A204.1 (cell line): ENCODE results near the gene FBXO48.
"Not testable (repeated sequence)": the region's sequence is repeated elsewhere in the genome, so short reads cannot be mapped to it uniquely, and the experiment has no call there.

Experiments
- FAIRE-seq: peaks from 2 replicates; lab custom pipeline; 2012; peaks lifted over from hg19 to GRCh38; lab: Jason Lieb, UNC

FBXO48 gene

GRCh38 chr2:68467077-68467960, at the start of gene FBXO48, which contains the start of gene APLF:
Gene FBXO48 (minus strand): TSS chr2:68467294. CDS start chr2:68465145, 2,149 bp downstream.
Gene APLF (plus strand): TSS chr2:68467585. CDS start chr2:68467732, 147 bp downstream.
- peak; percentile 98 for FAIRE-seq

GRCh38 chr2:68516051-68516955, 49.2 kb upstream of the FBXO48 start:
- no peak for FAIRE-seq

GRCh38 chr2:68514316-68514929, 47.3 kb upstream of the FBXO48 start:
- no peak for FAIRE-seq

GRCh38 chr2:68512966-68513365, 45.9 kb upstream of the FBXO48 start:
- no peak for FAIRE-seq

GRCh38 chr2:68512326-68512725, 45.2 kb upstream of the FBXO48 start:
- no peak for FAIRE-seq

- no peak for FAIRE-seq
These were observed 39.1 kb upstream of the FBXO48 start for GRCh38 chr2:68506170-68506569.

- FAIRE-seq, result no peak
These were observed 38.6 kb upstream of the FBXO48 start for GRCh38 chr2:68505603-68506159.

GRCh38 chr2:68501768-68502167, 34.7 kb upstream of the FBXO48 start:
- FAIRE-seq, result no peak

- no peak for FAIRE-seq
These were observed 33.6 kb upstream of the FBXO48 start for GRCh38 chr2:68500649-68501048.

- no peak for FAIRE-seq
These were observed 32.0 kb upstream of the FBXO48 start for GRCh38 chr2:68499133-68499532.

- no peak for FAIRE-seq
These were observed 24.5 kb upstream of the FBXO48 start for GRCh38 chr2:68491582-68491981.

GRCh38 chr2:68489282-68489681, 22.2 kb upstream of the FBXO48 start:
- FAIRE-seq, result no peak

GRCh38 chr2:68488605-68489004, 21.5 kb upstream of the FBXO48 start:
- FAIRE-seq, result not testable (repeated sequence)

GRCh38 chr2:68487773-68488355, 20.8 kb upstream of the FBXO48 start:
- FAIRE-seq, result peak; percentile 96

GRCh38 chr2:68483011-68483410, 15.9 kb upstream of the FBXO48 start:
- no peak for FAIRE-seq

- FAIRE-seq, result no peak
These were observed 15.3 kb upstream of the FBXO48 start for GRCh38 chr2:68482296-68482820.

GRCh38 chr2:68478688-68479087, 11.6 kb upstream of the FBXO48 start:
- FAIRE-seq, result no peak

GRCh38 chr2:68476454-68476853, 9.4 kb upstream of the FBXO48 start:
- FAIRE-seq, result no peak

GRCh38 chr2:68475576-68475975, 8.5 kb upstream of the FBXO48 start:
- FAIRE-seq, result no peak

- no peak for FAIRE-seq
These were observed 8.0 kb upstream of the FBXO48 start for GRCh38 chr2:68475110-68475509.

GRCh38 chr2:68472796-68473414, 5.8 kb upstream of the FBXO48 start:
- FAIRE-seq, result no peak
